Activated naive CD8-positive, alpha-beta T cell treated with anti-CD3 and anti-CD28 coated beads, Interleukin-2, amount 50 U/mL, for 24 hours (primary cell): ENCODE results near the gene SLC17A2.

Experiments
- ATAC-seq: fragments of 150-1000 bp; cut with Tn5 transposase; one replicate; pipeline ENCODE4 v1.10.0; 2021
- DNase-seq: peaks from one replicate; pipeline ENCODE4 v3.0.0; 2021
- H3K27ac Mint-ChIP-seq: one replicate; pipeline ENCODE4 v1.8.0; 2021; ENCODE audit warnings: mild to moderate bottlenecking, mixed read lengths
- H3K27me3 Mint-ChIP-seq: one replicate; pipeline ENCODE4 v1.8.0; 2021; ENCODE audit warnings: mixed read lengths
- H3K36me3 Mint-ChIP-seq: one replicate; pipeline ENCODE4 v1.8.0; 2021; ENCODE audit warnings: low read depth, mixed read lengths
- H3K4me1 Mint-ChIP-seq: one replicate; pipeline ENCODE4 v1.8.0; 2021; ENCODE audit warnings: mixed read lengths
- H3K4me3 Mint-ChIP-seq: one replicate; pipeline ENCODE4 v1.8.0; 2021; ENCODE audit warnings: mild to moderate bottlenecking, moderate library complexity, mixed read lengths
- H3K9me3 Mint-ChIP-seq: one replicate; pipeline ENCODE4 v1.8.0; 2021; ENCODE audit warnings: mixed read lengths

SLC17A2 gene

GRCh38 chr6:25930532-25931410, at the start of gene SLC17A2:
SLC17A2 (minus strand) TSS chr6:25930691; CDS start chr6:25925796, 4,895 bp downstream.
- Mint-ChIP-seq H3K9me3 (no peaks in the 10 kb centered on the region), H3K27ac (no peak within 1 kb of the TSS), H3K36me3 (no peaks in the 10 kb centered on the region), H3K4me3 (no peak within 1 kb of the TSS), H3K4me1 (peaks cover 4% of the 10 kb centered on the region), H3K27me3 (peaks cover 1% of the 10 kb centered on the region)
- DNase-seq (no peak), ATAC-seq (no peak)

GRCh38 chr6:25975923-25976560, 45.6 kb upstream of the SLC17A2 start:
- Mint-ChIP-seq H3K4me3 (no peak overlapping the region), H3K27ac (no peak overlapping the region), H3K9me3 (no peaks in the 10 kb centered on the region), H3K4me1 (peaks cover 27% of the 10 kb centered on the region), H3K36me3 (peaks cover 58% of the 10 kb centered on the region), H3K27me3 (no peaks in the 10 kb centered on the region)
- peak; percentile 85 for ATAC-seq
- DNase-seq = no peak

GRCh38 chr6:25973923-25974555, 43.5 kb upstream of the SLC17A2 start:
- Mint-ChIP-seq H3K36me3 (peaks cover 64% of the 10 kb centered on the region), H3K9me3 (no peaks in the 10 kb centered on the region), H3K4me1 (peaks cover 38% of the 10 kb centered on the region), H3K27me3 (no peaks in the 10 kb centered on the region), H3K27ac (no peak overlapping the region), H3K4me3 (no peak overlapping the region)
- DNase-seq (no peak), ATAC-seq (no peak)

- H3K36me3 Mint-ChIP-seq = peaks cover 74% of the 10 kb centered on the region
- ATAC-seq (no peak), DNase-seq (no peak)
- no peak overlapping the region for H3K4me3 Mint-ChIP-seq
- peaks cover 48% of the 10 kb centered on the region for H3K4me1 Mint-ChIP-seq
- no peak overlapping the region for H3K27ac Mint-ChIP-seq
- H3K27me3 Mint-ChIP-seq = no peaks in the 10 kb centered on the region
- no peaks in the 10 kb centered on the region for H3K9me3 Mint-ChIP-seq
These were observed 42.4 kb upstream of the SLC17A2 start for GRCh38 chr6:25972902-25973301.

GRCh38 chr6:25972128-25972527, 41.6 kb upstream of the SLC17A2 start:
- no peak for ATAC-seq
- Mint-ChIP-seq H3K27ac (peak overlapping the region; percentile 16), H3K4me3 (no peak overlapping the region), H3K27me3 (no peaks in the 10 kb centered on the region), H3K4me1 (peaks cover 54% of the 10 kb centered on the region), H3K9me3 (no peaks in the 10 kb centered on the region), H3K36me3 (peaks cover 77% of the 10 kb centered on the region)
- DNase-seq = no peak

- no peaks in the 10 kb centered on the region for H3K9me3 Mint-ChIP-seq
- ATAC-seq (no peak), DNase-seq (no peak)
- no peak overlapping the region for H3K27ac Mint-ChIP-seq
- no peaks in the 10 kb centered on the region for H3K27me3 Mint-ChIP-seq
- H3K4me1 Mint-ChIP-seq = peaks cover 56% of the 10 kb centered on the region
- peaks cover 77% of the 10 kb centered on the region for H3K36me3 Mint-ChIP-seq
- H3K4me3 Mint-ChIP-seq = no peak overlapping the region
These were observed 40.8 kb upstream of the SLC17A2 start for GRCh38 chr6:25971187-25971821.

- Mint-ChIP-seq H3K4me3 (no peak overlapping the region), H3K9me3 (no peaks in the 10 kb centered on the region), H3K27ac (no peak overlapping the region), H3K36me3 (peaks cover 76% of the 10 kb centered on the region), H3K27me3 (no peaks in the 10 kb centered on the region), H3K4me1 (peaks cover 69% of the 10 kb centered on the region)
- DNase-seq (no peak), ATAC-seq (no peak)
These were observed 38.3 kb upstream of the SLC17A2 start for GRCh38 chr6:25968769-25969168.

GRCh38 chr6:25966711-25967110, 36.2 kb upstream of the SLC17A2 start:
- ATAC-seq = no peak
- peak overlapping the region; percentile 45 for H3K27ac Mint-ChIP-seq
- peaks cover 82% of the 10 kb centered on the region for H3K4me1 Mint-ChIP-seq
- peak overlapping the region; percentile 44 for H3K4me3 Mint-ChIP-seq
- DNase-seq = no peak
- no peaks in the 10 kb centered on the region for H3K27me3 Mint-ChIP-seq
- no peaks in the 10 kb centered on the region for H3K9me3 Mint-ChIP-seq
- H3K36me3 Mint-ChIP-seq = peaks cover 63% of the 10 kb centered on the region

- H3K4me1 Mint-ChIP-seq = peaks cover 85% of the 10 kb centered on the region
- DNase-seq (no peak), ATAC-seq (no peak)
- peaks cover 58% of the 10 kb centered on the region for H3K36me3 Mint-ChIP-seq
- no peaks in the 10 kb centered on the region for H3K27me3 Mint-ChIP-seq
- H3K27ac Mint-ChIP-seq = no peak overlapping the region
- H3K4me3 Mint-ChIP-seq = peak overlapping the region; percentile 92
- H3K9me3 Mint-ChIP-seq = peaks cover 13% of the 10 kb centered on the region
These were observed 34.6 kb upstream of the SLC17A2 start for GRCh38 chr6:25965058-25965457.

- H3K27ac Mint-ChIP-seq = peak overlapping the region; percentile 26
- no peak for DNase-seq
- H3K27me3 Mint-ChIP-seq = no peaks in the 10 kb centered on the region
- peaks cover 91% of the 10 kb centered on the region for H3K4me1 Mint-ChIP-seq
- H3K9me3 Mint-ChIP-seq = peaks cover 23% of the 10 kb centered on the region
- H3K4me3 Mint-ChIP-seq = peak overlapping the region; percentile 92
- ATAC-seq = no peak
- H3K36me3 Mint-ChIP-seq = peaks cover 54% of the 10 kb centered on the region
These were observed 33.1 kb upstream of the SLC17A2 start for GRCh38 chr6:25963426-25964123.

- Mint-ChIP-seq H3K36me3 (peaks cover 46% of the 10 kb centered on the region), H3K4me3 (peak within 1 kb of the TSS; percentile 92), H3K9me3 (peaks cover 28% of the 10 kb centered on the region), H3K27me3 (no peaks in the 10 kb centered on the region), H3K4me1 (peaks cover 87% of the 10 kb centered on the region), H3K27ac (peak within 1 kb of the TSS; percentile 97)
- ATAC-seq = peak; percentile 84
- peak; percentile 70 for DNase-seq
These were observed 31.9 kb upstream of the SLC17A2 start, which contains the start of gene TRIM38 for GRCh38 chr6:25962149-25963127. TRIM38 (plus strand) TSS chr6:25962802; CDS start chr6:25966523, 3,721 bp downstream.

GRCh38 chr6:25961619-25962148, 31.2 kb upstream of the SLC17A2 start:
- Mint-ChIP-seq H3K27me3 (no peaks in the 10 kb centered on the region), H3K27ac (peak overlapping the region; percentile 97), H3K9me3 (peaks cover 28% of the 10 kb centered on the region), H3K36me3 (peaks cover 38% of the 10 kb centered on the region), H3K4me1 (peaks cover 81% of the 10 kb centered on the region), H3K4me3 (peak overlapping the region; percentile 92)
- no peak for ATAC-seq
- no peak for DNase-seq

- Mint-ChIP-seq H3K27ac (peak overlapping the region; percentile 97), H3K9me3 (peaks cover 28% of the 10 kb centered on the region), H3K4me3 (no peak overlapping the region), H3K36me3 (peaks cover 29% of the 10 kb centered on the region), H3K27me3 (no peaks in the 10 kb centered on the region), H3K4me1 (peaks cover 71% of the 10 kb centered on the region)
- ATAC-seq = peak; percentile 45
- peak; percentile 36 for DNase-seq
These were observed 30.2 kb upstream of the SLC17A2 start for GRCh38 chr6:25960734-25961133.
